Subcutaneous abdominal adipose tissue (tissue), 5 donors: ENCODE measurements around the gene ZFHX3.

Experiments
- H3K27ac ChIP-seq: one replicate; pipeline ENCODE4 v1.7.0; 2013; ENCODE audit warnings: low read depth, mild to moderate bottlenecking, inconsistent platforms, low read length, moderate library complexity
- H3K27me3 ChIP-seq, 5 donors: one replicate each; pipeline ENCODE4 v1.7.0; 2013; ENCODE audit warnings: low read length in 5 of 5, inconsistent platforms in 1 of 5; ENCODE audit not compliant: control insufficient read depth in 5 of 5, insufficient read depth in 4 of 5
- H3K36me3 ChIP-seq, 5 donors: one replicate each; pipeline ENCODE4 v1.7.0; 2013; ENCODE audit warnings: low read length in 5 of 5; ENCODE audit not compliant: control insufficient read depth in 5 of 5, insufficient read depth in 5 of 5
- H3K4me1 ChIP-seq, 5 donors: one replicate each; pipeline ENCODE4 v1.7.0; 2013; ENCODE audit warnings: low read length in 5 of 5, mild to moderate bottlenecking in 3 of 5, moderate library complexity in 1 of 5; ENCODE audit not compliant: control insufficient read depth in 5 of 5, insufficient read depth in 5 of 5
- H3K4me3 ChIP-seq, 5 donors: one replicate each; pipeline ENCODE4 v1.7.0; 2013; ENCODE audit warnings: low read length in 5 of 5, low read depth in 1 of 5
- H3K9ac ChIP-seq, 5 donors: one replicate each; pipeline ENCODE4 v1.7.0; 2013; ENCODE audit warnings: low read length in 5 of 5, mild to moderate bottlenecking in 4 of 5, moderate library complexity in 3 of 5
- H3K9me3 ChIP-seq, 5 donors: one replicate each; pipeline ENCODE4 v1.7.0; 2013; ENCODE audit warnings: low read length in 5 of 5; ENCODE audit not compliant: control insufficient read depth in 5 of 5
- donor health status: healthy.
- donor health status: healthy.
- donor health status: healthy.
- donor health status: healthy.
- donor health status: healthy.

Gene ZFHX3

DNA sequence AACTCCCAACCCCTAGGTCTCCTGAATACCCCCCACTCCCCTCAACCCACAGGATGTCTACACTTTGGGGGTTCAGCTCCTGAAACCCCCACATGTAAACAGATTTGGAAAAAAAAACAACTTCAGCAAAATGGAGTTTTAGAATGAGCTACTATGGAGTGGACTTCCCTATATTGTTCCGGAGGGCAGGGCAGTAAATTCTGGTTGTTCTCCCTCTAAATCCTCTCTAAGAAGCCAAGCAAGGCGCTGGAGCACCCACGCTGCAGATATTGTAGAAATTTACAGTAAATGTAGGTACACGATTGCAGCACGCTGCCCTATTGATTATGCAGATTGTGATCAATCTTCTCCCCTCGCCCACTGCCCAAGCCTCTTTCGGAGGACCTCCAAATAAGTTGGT is 8.5 kb upstream of the ZFHX3 start:
- H3K27ac ChIP-seq = peak overlapping the region; percentile 77
- no peaks in the 10 kb centered on the region for H3K36me3 ChIP-seq
- no peaks in the 10 kb centered on the region for H3K9me3 ChIP-seq
- H3K4me1 ChIP-seq = peaks cover 7 to 48% (median 44%) of the 10 kb centered on the region in 5 donors
- peak overlapping the region; percentile 44 to 71 (median 66) for H3K4me3 ChIP-seq
- no peaks in the 10 kb centered on the region for H3K27me3 ChIP-seq
- peak overlapping the region in 3 of 5 donors; percentile 38 to 54 (median 46) for H3K9ac ChIP-seq

- Histone ChIP-seq H3K27me3 (no peaks in the 10 kb centered on the region), H3K4me1 (peaks cover 7 to 49% (median 44%) of the 10 kb centered on the region in 5 donors), H3K36me3 (no peaks in the 10 kb centered on the region), H3K9me3 (no peaks in the 10 kb centered on the region), H3K9ac (peak overlapping the region in 2 of 5 donors; percentile 8 to 17), H3K4me3 (peak overlapping the region in 2 of 5 donors; percentile 22 to 29), H3K27ac (peak overlapping the region; percentile 77)
These were observed 7.0 kb upstream of the ZFHX3 start for GRCh38 chr16:73054813-73055482.

GRCh38 chr16:73054498-73054812 is 6.5 kb upstream of the ZFHX3 start:
- no peak overlapping the region for H3K9ac ChIP-seq
- H3K4me1 ChIP-seq = peaks cover 7 to 50% (median 41%) of the 10 kb centered on the region in 5 donors
- H3K9me3 ChIP-seq = no peaks in the 10 kb centered on the region
- H3K4me3 ChIP-seq = no peak overlapping the region
- peak overlapping the region; percentile 77 for H3K27ac ChIP-seq
- H3K27me3 ChIP-seq = no peaks in the 10 kb centered on the region
- H3K36me3 ChIP-seq = no peaks in the 10 kb centered on the region

GRCh38 chr16:73054125-73054484 is 6.2 kb upstream of the ZFHX3 start:
- no peaks in the 10 kb centered on the region for H3K36me3 ChIP-seq
- H3K4me1 ChIP-seq = peaks cover 7 to 49% (median 42%) of the 10 kb centered on the region in 5 donors
- H3K27ac ChIP-seq = no peak overlapping the region
- H3K9ac ChIP-seq = no peak overlapping the region
- no peaks in the 10 kb centered on the region for H3K9me3 ChIP-seq
- no peaks in the 10 kb centered on the region for H3K27me3 ChIP-seq
- H3K4me3 ChIP-seq = no peak overlapping the region

- no peaks in the 10 kb centered on the region for H3K9me3 ChIP-seq
- H3K4me3 ChIP-seq = no peak overlapping the region
- H3K4me1 ChIP-seq = peaks cover 7 to 52% (median 45%) of the 10 kb centered on the region in 5 donors
- H3K36me3 ChIP-seq = no peaks in the 10 kb centered on the region
- peak overlapping the region; percentile 6 for H3K27ac ChIP-seq
- peak overlapping the region in 1 of 5 donors; percentile 18 for H3K9ac ChIP-seq
- no peaks in the 10 kb centered on the region for H3K27me3 ChIP-seq
These were observed 5.6 kb upstream of the ZFHX3 start for GRCh38 chr16:73053364-73054124.

DNA sequence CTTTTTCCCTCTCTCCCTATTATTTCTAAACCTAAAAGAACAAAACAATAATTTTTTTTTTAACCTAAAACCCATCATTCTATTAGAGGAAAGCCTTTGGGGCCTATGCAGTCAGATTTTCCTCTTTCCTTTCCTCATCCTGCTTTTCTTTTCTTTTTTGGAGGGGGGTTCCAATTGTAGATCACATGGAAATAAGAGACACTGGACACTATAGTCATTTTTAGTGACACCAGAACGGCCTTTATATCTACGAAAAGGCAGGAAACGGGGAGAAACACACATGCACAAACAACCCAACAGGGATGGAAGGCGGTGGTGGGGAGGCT is 5.1 kb upstream of the ZFHX3 start:
- H3K9ac ChIP-seq = peak overlapping the region in 1 of 5 donors; percentile 18
- H3K27ac ChIP-seq = peak overlapping the region; percentile 6
- H3K4me3 ChIP-seq = no peak overlapping the region
- no peaks in the 10 kb centered on the region for H3K9me3 ChIP-seq
- no peaks in the 10 kb centered on the region for H3K27me3 ChIP-seq
- H3K36me3 ChIP-seq = no peaks in the 10 kb centered on the region
- H3K4me1 ChIP-seq = peaks cover 7 to 54% (median 47%) of the 10 kb centered on the region in 5 donors

DNA sequence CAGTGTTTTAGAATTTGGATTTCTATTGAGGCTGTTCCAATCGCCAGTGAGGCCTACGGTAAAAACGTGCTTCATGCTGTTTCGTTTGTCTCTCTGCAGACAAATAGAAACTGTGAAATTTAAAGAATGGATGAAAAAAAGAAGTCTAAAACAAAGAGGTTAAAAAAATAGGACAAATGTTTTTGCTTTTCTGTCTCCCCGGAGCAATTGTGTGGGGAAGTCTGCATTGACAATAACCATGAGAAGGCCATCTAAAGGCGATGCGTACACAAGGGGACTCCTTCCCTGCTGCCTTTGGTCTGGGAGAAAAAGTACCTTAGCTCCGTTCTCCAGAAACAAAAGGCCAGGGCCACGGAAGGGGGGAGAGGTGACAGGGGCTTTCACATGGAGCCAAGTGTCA is 4.6 kb upstream of the ZFHX3 start:
- Histone ChIP-seq H3K9ac (no peak overlapping the region), H3K9me3 (no peaks in the 10 kb centered on the region), H3K4me3 (no peak overlapping the region), H3K27ac (peak overlapping the region; percentile 6), H3K27me3 (no peaks in the 10 kb centered on the region), H3K4me1 (peaks cover 7 to 57% (median 48%) of the 10 kb centered on the region in 5 donors), H3K36me3 (no peaks in the 10 kb centered on the region)

DNA sequence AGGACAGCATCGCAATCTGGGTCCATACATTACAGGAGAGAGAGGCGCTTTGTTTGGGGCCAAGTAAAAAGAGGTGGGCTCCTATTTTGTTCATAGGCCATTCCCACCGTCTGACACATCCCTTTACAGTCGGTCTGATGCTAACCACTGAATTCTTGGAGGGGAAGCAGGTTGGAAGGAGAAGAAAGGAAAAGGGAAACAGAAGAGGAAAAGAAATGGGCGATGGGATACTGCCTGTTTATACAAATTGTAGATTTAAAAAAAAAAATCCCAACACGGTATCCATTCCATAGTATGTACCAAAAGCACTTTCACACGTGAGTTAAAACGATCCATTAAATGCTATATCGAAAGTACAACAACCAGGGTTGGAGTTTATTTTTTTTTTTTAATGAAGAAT is 4.0 kb upstream of the ZFHX3 start:
- Histone ChIP-seq H3K9ac (no peak overlapping the region), H3K27ac (peak overlapping the region; percentile 4), H3K36me3 (no peaks in the 10 kb centered on the region), H3K9me3 (no peaks in the 10 kb centered on the region), H3K4me3 (no peak overlapping the region), H3K27me3 (no peaks in the 10 kb centered on the region), H3K4me1 (peaks cover 8 to 57% (median 51%) of the 10 kb centered on the region in 5 donors)

DNA sequence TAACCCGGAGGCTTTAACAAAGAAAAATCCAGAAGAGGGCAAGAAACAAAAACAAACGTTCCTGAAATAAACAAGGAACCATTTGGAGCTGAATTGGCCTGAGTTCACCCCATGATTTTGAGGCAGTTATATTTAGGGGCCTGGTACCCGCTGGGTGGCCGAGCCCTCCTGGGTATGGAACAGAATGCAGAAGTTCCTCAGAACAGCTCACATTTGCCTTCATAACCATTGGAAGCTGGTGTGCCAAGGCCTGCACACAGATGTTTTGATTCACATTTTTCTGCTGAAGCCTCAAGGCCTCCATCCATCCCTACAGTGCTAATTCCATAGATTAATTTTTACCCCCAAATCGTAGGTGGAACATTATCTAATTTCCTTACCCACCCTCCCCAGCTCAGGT is 3.3 kb upstream of the ZFHX3 start:
- H3K9me3 ChIP-seq = no peaks in the 10 kb centered on the region
- H3K4me3 ChIP-seq = no peak overlapping the region
- no peak overlapping the region for H3K27ac ChIP-seq
- no peaks in the 10 kb centered on the region for H3K27me3 ChIP-seq
- H3K36me3 ChIP-seq = no peaks in the 10 kb centered on the region
- peaks cover 6 to 63% (median 53%) of the 10 kb centered on the region in 5 donors for H3K4me1 ChIP-seq
- H3K9ac ChIP-seq = no peak overlapping the region

DNA sequence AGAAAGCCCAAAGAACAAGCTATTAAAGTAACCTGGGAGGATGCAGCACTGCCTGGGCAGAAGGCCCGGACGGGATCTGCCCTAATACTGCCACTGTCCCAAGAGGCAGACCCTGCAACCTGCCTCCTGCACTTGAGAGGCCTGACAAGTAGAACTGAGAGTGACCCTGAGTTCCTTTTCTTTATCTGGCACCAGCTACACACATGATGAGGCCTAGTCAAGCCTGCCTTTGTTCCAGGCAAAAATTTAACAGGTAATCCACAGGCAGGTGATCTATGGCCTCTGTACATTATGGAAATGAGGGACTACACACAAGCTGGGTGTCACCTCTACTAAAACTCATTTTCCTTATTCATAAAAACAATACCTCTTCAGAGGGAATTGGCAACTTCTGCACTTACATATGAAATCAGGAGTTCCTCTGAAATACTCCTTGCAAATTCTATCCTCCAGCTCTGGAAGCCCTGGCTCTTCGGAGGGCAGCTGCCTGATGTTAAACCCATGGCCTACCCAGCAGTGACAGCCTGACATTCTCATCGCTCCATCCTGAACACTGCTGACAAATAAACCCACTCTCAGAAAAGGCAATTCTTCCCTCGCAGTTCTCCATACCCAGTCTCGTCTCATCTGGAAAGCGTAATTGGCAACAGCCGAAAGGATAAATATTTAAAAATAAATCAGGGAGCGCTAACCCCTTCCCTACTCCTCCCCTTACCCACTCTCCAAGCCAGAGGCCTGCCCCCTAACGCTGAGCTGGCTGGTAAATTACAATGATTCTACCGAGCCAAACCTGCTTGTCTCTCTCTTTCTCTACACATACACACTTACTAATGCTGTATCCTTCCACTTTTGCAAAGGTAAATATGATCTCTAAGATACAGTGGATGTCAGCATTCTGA is 2.5 kb upstream of the ZFHX3 start:
- peaks cover 8 to 62% (median 46%) of the 10 kb centered on the region in 5 donors for H3K4me1 ChIP-seq
- no peaks in the 10 kb centered on the region for H3K27me3 ChIP-seq
- H3K27ac ChIP-seq = no peak overlapping the region
- H3K9ac ChIP-seq = no peak overlapping the region
- H3K36me3 ChIP-seq = no peaks in the 10 kb centered on the region
- no peaks in the 10 kb centered on the region for H3K9me3 ChIP-seq
- no peak overlapping the region for H3K4me3 ChIP-seq
